GM19043 (cell line): ENCODE measurements around the gene GRB10.
"Not testable (repeated sequence)": the region's sequence is repeated elsewhere in the genome, so short reads cannot be mapped to it uniquely, and the experiment has no call there.

Source experiments
- ATAC-seq: cut with Tn5 transposase; IDR thresholded peaks from one replicate; pipeline ENCODE4 v1.9.1; 2021; ENCODE audit warnings: low read depth; ENCODE audit not compliant: unreplicated experiment

The GRB10 gene

DNA sequence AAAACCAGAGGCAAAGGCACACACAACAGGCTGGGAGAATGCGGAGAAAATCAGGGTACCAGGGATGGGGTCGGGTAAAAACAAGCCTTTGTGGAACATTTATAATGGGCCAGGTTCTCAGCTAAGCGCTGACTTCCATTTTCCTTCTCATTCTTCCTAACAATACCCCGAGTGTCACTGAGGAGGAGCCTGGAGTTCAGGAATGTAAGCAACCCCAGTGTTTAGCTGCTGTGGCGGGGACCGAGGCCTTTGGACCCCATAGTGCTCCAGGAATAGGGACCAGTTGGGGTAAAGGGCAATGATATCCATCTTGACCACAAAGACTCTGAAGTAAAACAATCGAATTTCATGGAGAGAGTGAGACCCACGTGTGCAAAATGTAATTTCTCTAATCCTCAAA is 34.2 kb downstream of the GRB10 start:
- no peak for ATAC-seq

DNA sequence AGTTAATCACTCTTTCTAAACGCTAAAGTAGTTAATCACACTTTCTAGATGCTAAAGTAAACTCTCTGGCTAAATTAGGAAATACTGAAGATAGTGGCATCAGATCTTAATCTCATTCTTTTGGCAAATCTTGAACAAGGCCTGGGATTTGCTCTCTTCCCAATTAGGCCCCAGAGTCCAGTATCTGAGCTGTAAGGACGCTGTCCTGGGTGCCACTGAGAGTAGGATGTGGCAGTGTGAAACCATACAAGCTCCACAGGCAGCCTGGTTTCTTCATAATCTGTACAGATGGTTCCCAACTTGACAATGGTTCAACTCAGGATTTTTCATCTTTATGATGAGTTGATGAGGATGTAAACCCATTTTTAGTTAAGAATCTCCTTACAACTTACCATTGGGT is 36.9 kb downstream of the GRB10 start:
- no peak for ATAC-seq

DNA sequence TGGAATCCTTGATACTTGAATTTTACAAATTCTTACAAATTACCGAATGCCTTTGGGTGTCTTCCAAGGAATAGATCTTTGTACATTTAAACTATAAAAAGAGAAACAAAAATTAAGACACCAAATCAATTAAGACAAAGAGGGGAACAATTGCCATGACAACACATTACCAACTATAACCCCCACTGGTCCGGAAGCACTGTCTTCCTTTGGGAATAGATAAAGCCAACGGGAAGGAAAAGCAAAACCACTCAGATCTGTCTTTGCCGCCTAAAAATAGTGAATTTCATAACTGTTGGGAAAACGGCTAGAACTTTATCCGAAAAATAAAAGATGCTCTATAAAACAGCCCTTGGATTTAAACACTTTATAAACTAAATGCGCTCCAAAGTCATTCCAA is 37.4 kb downstream of the GRB10 start:
- no peak for ATAC-seq

DNA sequence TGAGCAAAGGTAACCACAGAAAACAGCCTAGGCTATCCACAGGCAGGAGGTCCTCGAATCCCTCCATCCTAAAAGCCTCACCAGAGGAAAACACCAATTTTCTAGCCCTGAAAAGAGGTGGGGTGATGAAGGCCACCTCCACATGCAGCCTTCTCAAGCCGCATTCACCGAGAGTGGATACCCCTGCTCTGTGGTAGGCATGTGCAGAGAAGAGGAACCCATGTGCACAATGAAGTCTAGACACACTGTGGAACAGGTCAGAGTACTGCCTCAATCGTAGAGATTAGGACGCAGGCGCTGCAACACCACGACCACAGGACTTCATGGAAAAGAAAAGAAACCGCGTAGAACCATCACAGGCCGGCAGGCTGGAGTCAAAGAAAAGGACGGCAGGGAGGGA is 38.8 kb downstream of the GRB10 start:
- ATAC-seq = no peak

DNA sequence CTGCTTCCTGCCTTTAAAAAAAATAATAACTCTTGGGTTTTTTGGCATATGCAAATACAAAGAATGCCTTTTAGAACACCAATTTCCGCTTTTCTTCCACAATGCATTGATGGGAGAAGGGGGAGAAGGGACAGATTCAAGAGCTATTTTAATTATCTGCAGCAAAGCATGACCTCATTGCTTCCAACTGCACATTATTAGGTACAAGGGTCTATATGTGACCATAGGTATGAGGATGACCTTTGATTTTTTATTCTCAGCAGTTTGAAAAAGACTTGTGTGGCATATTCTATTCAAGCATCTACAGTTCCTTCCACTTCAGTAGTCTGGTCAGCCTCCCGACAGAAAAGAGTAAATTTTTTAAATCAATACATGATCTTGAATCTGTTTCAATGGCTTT is 39.7 kb downstream of the GRB10 start:
- ATAC-seq = no peak

DNA sequence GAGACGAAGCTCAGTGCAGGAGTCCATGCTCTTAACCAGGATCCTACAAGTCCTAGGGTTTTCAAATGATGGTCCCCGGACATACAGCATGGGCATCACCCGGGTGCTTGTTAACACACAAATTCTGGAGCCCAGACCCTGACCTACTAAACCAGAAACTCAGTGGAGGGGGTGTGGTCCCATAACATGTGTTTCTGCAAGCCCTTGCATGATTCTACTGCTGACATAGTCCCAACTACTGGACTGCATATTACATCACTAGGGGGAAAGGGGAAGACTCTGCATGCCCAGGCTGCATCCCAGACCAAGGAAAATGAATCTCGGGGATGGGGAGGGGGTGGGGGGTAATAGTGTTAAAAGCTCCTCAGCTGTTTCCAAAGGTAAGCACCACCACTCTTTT is 40.3 kb downstream of the GRB10 start:
- no peak for ATAC-seq

DNA sequence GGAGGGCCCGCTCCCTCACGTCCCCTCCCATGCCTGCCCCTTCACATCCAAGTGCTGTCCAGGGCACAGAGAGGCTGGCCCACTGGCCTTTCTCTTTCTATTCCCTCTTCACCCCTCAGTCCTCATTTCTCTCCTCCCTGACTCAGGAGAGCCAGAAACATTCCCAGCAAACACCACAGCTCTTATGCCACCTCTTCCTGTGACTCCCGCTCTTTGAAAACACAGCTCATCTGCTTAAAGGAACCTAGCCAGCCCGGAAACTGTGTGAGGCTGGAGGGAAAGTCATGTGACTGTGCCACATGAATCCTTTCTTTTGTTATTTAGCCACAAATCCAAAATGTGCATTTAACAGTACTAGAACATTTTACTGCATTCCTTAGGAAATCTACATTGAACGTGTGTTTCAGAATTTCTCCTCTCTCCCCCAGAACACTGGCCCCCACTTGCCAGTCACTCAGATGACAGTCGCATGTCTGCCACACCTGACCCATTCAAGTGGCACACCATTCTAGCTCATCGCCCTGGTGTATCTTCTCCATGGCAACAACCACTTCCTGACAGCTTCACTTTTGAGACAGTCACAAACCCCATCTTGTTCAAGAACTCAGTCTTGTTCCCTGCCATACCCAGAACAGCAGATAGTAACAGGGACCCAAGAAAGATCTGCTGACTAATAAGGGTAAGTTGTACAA is 42.8 kb downstream of the GRB10 start:
- ATAC-seq = no peak

DNA sequence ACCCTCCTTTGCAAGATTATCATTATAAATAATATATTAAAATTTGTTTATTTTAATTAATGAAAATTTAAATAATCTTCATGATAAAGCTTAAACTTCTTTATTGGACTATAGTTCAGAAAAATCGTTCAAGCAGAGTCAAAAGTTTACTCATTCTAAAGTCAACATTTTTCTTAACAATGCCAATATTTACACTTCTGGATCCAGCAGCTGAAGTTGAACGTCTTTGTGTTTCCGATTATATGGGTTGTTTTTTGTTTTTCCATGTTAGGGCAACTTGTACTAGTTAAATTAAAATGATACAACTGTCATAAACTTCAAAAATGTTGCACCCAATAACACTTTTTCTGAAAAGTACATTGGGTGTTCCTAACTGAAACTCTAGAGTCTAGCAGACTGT is 43.8 kb downstream of the GRB10 start:
- ATAC-seq = no peak

DNA sequence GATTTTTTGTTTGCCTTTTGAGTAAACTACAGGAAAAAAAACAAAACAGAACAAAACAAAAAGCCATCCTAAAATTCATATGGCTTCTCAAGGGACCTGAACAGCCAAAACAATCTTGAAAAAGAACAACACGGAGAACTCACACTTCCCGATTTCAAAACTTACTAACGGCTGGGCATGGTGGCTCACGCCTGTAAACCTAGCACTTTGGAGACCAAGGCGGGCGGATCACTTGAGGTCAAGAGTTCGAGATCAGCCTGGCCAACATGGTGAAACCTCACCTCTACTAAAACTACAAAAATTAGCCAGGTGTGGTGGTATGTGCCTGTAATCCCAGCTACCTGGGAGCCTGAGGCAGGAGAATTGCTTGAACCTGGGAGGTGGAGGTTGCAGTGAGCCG is 46.9 kb downstream of the GRB10 start:
- ATAC-seq = not testable (repeated sequence)

DNA sequence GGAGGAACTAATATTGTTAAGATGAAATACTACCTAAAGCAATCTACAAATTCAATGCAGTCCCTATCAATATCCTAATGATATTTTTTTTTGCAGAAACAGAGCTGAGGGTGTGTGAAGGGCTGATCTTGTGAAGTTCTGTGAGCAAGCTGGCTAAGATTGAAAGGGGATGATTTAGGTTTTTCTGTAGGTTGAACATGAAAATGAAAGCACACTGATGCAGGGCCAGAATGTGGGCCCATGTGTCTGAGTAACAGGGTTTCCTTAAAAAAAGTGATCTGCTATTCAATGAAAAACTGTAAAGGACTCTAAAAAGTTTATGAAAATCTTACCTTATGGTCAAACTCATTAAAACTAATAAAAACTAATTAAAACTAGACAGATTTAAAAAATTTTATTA is 47.4 kb downstream of the GRB10 start:
- ATAC-seq = no peak

DNA sequence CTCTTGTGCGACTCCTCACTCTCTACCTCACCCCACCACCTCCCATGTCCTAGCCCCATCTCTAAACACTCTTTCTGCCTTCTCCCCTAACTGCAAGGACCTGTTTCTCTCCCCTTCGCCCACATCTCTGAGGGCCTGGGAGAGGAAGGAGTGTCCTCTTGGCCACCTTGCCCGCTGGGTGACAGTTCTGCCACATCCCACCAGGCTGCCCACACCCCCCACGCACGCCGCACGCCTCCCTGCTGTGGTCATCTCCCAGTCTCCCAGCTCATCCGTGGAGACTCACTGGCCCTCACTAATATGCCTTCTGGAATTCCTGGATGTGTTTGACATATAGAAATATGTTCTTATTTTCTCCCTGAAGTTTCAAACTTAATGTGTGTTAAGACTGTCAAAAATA is 48.5 kb downstream of the GRB10 start:
- ATAC-seq = no peak

DNA sequence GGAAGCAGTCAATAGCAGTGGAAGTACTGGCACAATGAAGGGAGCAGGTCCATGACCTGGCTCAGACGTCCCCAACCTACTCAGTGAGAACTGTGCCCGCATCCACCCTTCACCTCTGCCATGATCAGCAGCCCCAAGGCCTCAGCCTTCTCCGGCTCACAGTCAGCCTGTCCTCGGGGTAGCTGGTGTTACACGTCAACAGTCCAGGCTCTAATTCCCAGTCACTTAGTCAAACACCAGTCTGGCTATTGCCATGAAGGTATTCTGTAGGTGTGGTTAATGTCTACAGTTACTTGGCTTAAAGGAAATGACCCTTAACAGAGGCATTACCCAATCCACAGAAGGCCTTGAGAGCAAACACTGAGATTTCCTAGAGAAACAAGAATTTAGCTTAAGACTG is 49.1 kb downstream of the GRB10 start:
- no peak for ATAC-seq

DNA sequence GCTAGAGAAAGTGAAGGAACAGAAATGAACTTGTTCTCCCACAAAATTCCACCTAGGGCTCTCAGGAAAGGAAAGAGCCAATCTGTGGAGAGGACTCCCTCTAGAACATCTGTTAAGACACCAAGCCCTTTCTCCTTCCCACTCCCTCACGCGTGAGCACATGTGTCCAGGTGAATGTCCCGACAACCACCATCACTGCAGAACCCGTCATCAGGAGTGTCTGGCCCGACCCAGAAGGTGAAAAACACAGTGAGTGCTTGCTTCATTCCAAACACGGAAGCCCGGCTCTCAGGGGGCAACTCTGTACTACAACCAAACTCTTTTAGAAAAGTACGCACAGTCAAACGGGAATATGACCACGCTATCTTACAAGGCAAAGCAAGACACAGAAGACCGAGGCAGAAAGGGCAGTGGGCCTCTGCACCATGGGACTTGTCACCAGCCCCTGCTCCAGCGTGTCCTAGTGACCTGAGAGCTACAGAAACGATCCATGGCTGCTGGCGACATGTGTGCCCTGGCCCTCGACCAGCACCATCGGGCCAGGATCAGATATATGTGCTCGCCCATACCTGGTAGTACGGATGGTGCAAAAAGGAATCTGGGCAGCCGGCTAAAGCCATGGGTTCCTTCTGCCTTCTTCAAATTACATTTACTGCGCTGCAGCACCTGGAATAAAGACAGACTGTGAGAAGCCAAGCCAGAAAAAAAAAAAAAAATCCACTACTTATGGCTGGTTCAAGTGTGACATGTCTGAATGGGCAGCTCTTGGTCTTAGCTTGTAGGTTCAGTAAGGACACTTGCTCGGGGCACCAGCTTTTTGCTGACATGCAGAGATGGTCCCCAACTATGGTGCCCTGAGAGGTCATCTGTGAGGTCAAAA is 50.8 kb downstream of the GRB10 start:
- ATAC-seq = no peak

DNA sequence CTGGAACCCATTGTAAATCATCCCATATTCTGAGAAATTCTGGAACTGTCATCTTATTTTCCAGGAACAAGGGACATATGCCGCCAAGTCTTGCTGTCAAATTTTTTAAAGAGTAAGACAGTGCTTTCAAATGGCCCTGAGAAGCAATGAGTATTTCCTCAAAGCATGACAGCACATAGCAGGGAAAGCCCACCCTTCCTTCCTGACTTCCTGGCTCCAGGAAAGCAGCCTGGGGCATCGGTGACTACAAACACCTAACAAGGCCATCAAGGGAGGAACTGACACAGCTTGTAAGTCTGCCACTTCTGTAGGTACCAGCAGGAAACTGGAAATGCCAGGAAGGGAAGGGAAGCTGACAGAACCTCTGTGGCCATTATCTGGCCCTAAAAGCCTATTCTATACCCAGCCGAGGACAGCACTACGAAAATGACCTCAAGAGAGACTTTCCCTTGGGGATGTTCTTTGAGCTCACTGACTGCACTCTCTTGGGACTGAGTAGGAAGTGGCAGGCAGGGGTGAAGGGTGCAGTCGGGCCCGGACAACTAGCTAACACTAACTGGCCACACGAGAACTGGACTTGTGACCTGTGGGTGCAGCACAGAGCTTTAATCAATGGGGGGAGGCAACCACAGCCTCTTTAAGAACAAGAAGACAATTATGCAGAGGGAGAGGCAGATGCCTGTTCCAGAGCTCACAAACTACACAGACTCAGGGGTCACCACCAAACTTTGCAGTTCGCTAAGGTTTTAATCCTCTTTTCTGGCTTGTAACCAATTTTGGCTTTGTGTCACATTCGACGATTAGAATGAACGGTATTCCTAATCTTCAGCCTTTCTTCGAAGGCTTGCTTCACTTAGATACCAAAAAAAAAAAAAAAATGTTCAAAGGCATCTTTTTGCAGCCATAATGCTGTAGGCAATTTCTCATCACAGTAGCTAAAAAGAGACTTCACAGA is 52.0 kb downstream of the GRB10 start:
- no peak for ATAC-seq

DNA sequence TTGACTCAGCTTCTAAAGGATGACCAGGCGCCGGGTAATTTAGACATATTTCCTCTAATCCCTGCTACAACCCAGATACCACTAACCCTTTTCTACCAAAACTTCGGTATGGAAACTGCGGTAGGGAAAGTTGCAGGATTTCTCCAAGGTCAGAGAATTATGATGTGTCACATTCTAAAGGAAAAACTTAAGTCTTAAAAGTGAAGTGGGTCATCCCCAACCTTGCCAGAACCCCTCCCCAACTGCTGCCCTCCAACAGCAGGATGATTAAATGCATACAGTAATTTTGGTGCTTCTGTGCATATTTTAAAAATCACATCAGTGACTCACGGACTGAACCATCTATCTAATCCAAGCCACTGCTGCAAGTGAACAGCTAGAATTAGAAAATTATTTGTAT is 52.7 kb downstream of the GRB10 start:
- ATAC-seq = no peak

DNA sequence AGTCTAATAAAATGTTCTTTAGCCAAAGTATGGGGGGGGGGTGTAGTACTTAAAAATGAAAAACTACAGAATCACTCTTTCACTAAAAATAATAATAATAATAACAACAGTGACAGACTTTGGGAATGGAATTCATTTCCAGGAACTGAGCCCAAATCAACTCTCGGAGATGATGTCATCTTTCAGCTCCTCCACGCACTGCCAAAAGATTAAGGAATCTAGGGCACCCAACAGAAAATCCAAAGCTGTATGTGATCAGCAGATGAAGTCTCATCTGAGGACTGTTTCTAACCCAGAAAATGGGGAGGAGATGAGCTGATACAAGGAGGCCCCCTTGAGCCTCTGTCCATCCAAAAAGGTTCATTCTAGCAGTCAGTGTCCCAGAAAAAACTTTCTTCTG is 54.5 kb downstream of the GRB10 start:
- no peak for ATAC-seq

DNA sequence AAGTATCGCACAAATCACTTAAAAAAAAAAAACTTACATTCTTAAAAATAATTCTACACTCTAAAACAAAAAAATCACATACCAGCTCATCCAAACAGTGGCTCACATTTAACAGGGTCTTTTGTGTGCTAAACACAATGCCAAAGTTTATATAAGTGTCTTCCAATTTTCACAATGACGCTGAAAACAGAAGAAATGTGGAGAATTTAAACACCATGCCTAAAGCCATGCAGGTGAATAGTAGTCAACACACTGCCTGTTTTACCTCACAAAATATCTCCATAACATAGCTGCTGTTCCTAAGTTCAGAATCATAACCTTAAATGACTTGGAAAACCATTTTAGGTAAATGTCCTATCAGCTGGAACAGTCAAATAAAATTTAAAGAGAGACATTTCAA is 55.0 kb downstream of the GRB10 start:
- ATAC-seq = no peak

DNA sequence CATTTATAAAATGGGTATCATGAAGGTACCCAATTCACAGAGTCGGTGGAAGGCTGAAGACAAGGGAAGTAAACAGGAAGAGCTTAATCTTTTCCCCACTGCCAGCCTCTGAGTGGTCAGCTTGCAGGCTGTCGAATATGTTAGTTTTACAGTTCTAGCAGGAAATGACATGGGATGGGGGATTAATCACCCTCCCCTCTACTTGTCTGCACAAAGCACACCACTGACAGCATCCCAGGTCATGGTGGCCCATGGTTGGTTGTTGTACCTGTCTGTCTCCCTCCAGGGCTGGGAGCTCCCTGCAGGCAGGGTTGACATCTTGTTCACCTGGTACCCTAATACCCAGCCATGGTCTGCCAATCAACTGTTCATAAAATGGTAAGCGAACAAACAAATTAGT is 55.6 kb downstream of the GRB10 start:
- no peak for ATAC-seq

DNA sequence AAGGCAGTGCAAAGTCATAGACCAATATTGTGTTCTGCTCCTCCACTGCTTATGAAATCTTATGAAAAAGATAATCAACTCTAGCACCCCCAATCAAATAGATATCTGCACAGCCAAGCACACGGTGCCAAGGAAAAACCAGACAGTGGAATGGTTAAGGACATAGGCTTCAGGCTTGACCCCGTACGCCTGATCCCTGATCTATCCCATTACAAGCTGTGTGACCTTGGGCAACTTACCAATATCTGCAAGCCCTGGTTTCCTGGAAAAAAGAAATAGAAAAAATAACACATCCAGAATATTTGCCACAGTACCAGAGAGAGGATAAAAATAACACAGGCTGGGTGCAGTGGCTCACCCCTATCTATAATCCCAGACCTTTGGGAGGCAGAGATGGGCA is 56.9 kb downstream of the GRB10 start:
- no peak for ATAC-seq

DNA sequence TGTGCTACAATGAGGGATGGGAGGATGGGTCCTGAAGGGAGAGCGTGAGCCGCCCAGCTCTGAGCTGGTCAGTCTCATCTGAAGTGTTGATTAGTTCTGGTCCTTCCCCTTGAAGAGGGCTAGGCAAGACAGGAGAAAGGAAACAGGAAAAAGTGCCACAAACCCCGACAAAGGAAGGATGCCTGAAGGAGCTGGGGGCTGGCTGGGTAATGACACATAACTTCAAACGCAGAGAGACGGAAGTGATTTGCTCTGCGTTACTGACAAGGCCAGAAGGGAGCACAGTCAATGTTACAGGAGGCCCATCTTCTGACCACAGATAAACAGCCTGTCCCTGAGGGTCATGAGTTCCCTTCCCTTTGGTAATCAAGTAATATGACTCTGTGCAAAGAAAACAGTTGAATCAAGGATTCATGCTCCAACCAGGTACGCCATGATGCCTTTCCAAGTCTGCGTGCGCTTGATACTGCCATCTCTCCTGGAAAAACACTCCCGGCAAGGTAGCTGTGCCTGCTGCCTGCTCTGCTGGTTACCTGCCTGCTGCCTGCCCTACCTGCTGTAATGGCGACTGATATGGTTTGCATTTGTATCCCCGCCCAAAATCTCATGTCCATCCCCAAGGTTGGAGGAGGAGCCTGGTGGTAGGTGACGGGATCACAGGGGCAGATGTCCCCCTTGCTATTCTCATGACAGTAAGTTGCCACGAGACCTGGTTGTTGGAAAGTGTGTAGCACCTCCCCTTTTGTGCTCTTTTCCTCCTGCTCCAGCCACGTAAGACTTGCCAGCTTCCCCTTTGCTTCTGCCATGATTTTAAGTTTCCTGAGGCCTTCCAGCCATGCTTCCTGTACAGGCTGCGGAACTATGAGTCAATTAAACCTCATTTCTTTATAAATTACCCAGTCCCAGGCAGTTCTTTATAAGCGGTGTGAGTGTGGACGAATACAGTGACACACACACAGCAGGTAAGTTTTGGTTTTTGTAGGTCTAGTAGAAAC is 57.9 kb downstream of the GRB10 start:
- no peak for ATAC-seq
